Heart right ventricle (tissue), 16 donors: ENCODE results near the gene KLK12. TPM values are rescaled to one million over a fixed set of nuclear protein-coding genes. Genes with fewer than 3 reads are reported as not detected.

Source experiments
- ATAC-seq, 8 donors: fragments of 200-7000 bp; cut with Tn5 transposase; one replicate each; pipeline ENCODE4 v1.9.1; 2020; ENCODE audit warnings: mild to moderate bottlenecking in 8 of 8, moderate library complexity in 8 of 8, moderate number of reproducible peaks in 1 of 8
- DNase-seq, 2 donors: peaks; one replicate each; pipeline ENCODE4 v3.0.0-alpha.2; 2020
- H3K27ac ChIP-seq, 10 donors: fragments of 200-600 bp; sonication (generic) in 2 of 10; one replicate each; pipeline versions ENCODE4 v1.5.0 to v1.8.0; 2020 to 2022; ENCODE audit warnings: mild to moderate bottlenecking in 3 of 10
- H3K27me3 ChIP-seq, 7 donors: fragments of 200-600 bp; one replicate each; pipeline ENCODE4 v1.8.0; 2021 to 2022; ENCODE audit warnings: mild to moderate bottlenecking in 2 of 7
- H3K36me3 ChIP-seq, 9 donors: fragments of 200-600 bp; sonication (generic) in 1 of 9; one replicate each; pipeline versions ENCODE4 v1.5.0 to v1.8.0; 2020 to 2022; ENCODE audit warnings: mild to moderate bottlenecking in 2 of 9
- H3K4me1 ChIP-seq, 9 donors: fragments of 200-600 bp; sonication (generic) in 1 of 9; one replicate each; pipeline versions ENCODE4 v1.5.0 to v1.8.0; 2020 to 2022; ENCODE audit warnings: mild to moderate bottlenecking in 4 of 9
- H3K4me3 ChIP-seq, 10 donors: fragments of 200-600 bp; sonication (generic) in 2 of 10; one replicate each; pipeline versions ENCODE4 v1.5.0 to v1.8.0; 2020 to 2022; ENCODE audit warnings: mild to moderate bottlenecking in 7 of 10, moderate library complexity in 2 of 10
- H3K9me3 ChIP-seq, 11 donors: fragments of 200-600 bp in 10 of 11; sonication (generic) in 2 of 11; one replicate each; pipeline versions ENCODE4 v1.5.0 to v1.8.0; 2013 to 2022; ENCODE audit warnings: mild to moderate bottlenecking in 2 of 11, control low read depth in 1 of 11, moderate library complexity in 1 of 11
- CTCF ChIP-seq, 9 donors: fragments of 200-600 bp; sonication (generic) in 2 of 9; IDR thresholded peaks; one replicate each; pipeline versions ENCODE4 v1.5.0 to v1.8.0; 2021 to 2022; ENCODE audit warnings: antibody characterized with exemption in 9 of 9, mild to moderate bottlenecking in 5 of 9, moderate library complexity in 1 of 9
- WGBS, 2 donors: extraction: QIAGEN DNeasy Blood & Tissue Kit; methylation state at CpG; one replicate each; pipeline ENCODE4 v1.1.7; 2013; ENCODE audit warnings: inconsistent platforms in 1 of 2; 5-methylcytosine and 5-hydroxymethylcytosine counted together
- intact Hi-C, 10 donors: fragments of 100-400 bp; cut with DNase I; formaldehyde crosslinking; loops; one replicate each; pipeline versions ENCODE4 v1.11.1 to v1.14.2; 2022
- polyA plus RNA-seq, 2 donors: library from polyadenylated mRNA; stranded (reverse); fragments of 200-250 nt; gene quantifications; one replicate each; pipeline ENCODE4 v1.2.3, GENCODE V29; 2013
- total RNA-seq, 10 donors: library from RNA; stranded (reverse); fragmentation: NEBNext Ultra II Directional in 3 of 10; extraction: Animal tissue kit (Norgen Biotek cat#: 25700) in 3 of 10; gene quantifications; one replicate each; pipeline versions ENCODE4 v1.2.1 to v1.2.4, GENCODE V29; 2021 to 2023
- donor health status: Arrhythmogenic right ventricular cardiomyopathy.
- donor health status: ischemic (EF 13 %, LVEDD 7.1; RV severe dilation, severe dysfunction).
- donor health status: healthy with polysubstance abuse.
- donor health status: DM: no; HTN: yes; CAD: no.
- donor health status: DM: no; HTN: no; CAD: no.
- donor health status: ischemic (EF 25% LVEDD 6.9; RV normal size, moderate dysfunction).
- donor health status: ischemic (EF 25% LVEDD 5.7; RV mildly dilated, moderate dysfunction).
- donor health status: healthy.
- donor health status: DM: yes; HTN: yes; CAD: no.
- donor health status: Ischemic cardiomyopathy.
- donor health status: ischemic (EF 35%, LVEDD 5.7; RV mildly dilated, moderate dysfunction).
- donor health status: nonischemic (EF 11% LVEDD 7.7; RV severe dilation, severe dysfunction).
- donor health status: DM: yes; HTN: yes; CAD: no.
- donor health status: PGD.
- donor health status: ischemic (EF 29% LVEDD 5.4; RV normal size, mild dysfunction).
- donor health status: nonischemic (EF 23%, LVEDD 6.1; RV moderate dilation, normal function).

The KLK12 gene
- total and polyA plus RNA-seq, 12 donors = not detected

GRCh38 chr19:51078104-51078503, 43.3 kb upstream of the KLK12 start:
- no peaks in the 10 kb centered on the region for H3K36me3 ChIP-seq
- intact Hi-C loops = loop anchor here in 1 of 10 donors (10.0 kb wide), 1 partner anchor 1243 kb away; no protein-coding TSS in a partner anchor
- WGBS, 2 donors = 73 to 80% methylated on average over 6 of the region's 6 CpGs
- ATAC-seq (no peak), DNase-seq (no peak)
- H3K4me3 ChIP-seq = no peak overlapping the region
- TF ChIP-seq CTCF (IDR thresholded peaks at IDR 0.05) = no peak
- H3K4me1 ChIP-seq = peaks cover 0 to 7% (median 3%) of the 10 kb centered on the region in 9 donors
- no peak overlapping the region for H3K27ac ChIP-seq
- peaks cover 0 to 17% (median 6%) of the 10 kb centered on the region in 11 donors for H3K9me3 ChIP-seq
- H3K27me3 ChIP-seq = peaks cover 0 to 12% (median 0%) of the 10 kb centered on the region in 7 donors

GRCh38 chr19:51076631-51077213, 41.9 kb upstream of the KLK12 start:
- Histone ChIP-seq H3K9me3 (peaks cover 0 to 19% (median 6%) of the 10 kb centered on the region in 11 donors), H3K4me1 (peaks cover 0 to 7% (median 3%) of the 10 kb centered on the region in 9 donors), H3K36me3 (no peaks in the 10 kb centered on the region), H3K4me3 (no peak overlapping the region), H3K27me3 (peaks cover 0 to 8% (median 0%) of the 10 kb centered on the region in 7 donors), H3K27ac (no peak overlapping the region)
- no peak for TF ChIP-seq CTCF (IDR thresholded peaks at IDR 0.05)
- intact Hi-C loops = loop anchor here in 1 of 10 donors (10.0 kb wide), 1 partner anchor 1242 kb away; no protein-coding TSS in a partner anchor
- no peak for ATAC-seq
- WGBS, 2 donors = 83 to 84% methylated on average over 14 of the region's 14 CpGs
- DNase-seq = no peak

GRCh38 chr19:51075998-51076397, 41.2 kb upstream of the KLK12 start:
- intact Hi-C loops = loop anchor here in 1 of 10 donors (10.0 kb wide), 1 partner anchor 1241 kb away; no protein-coding TSS in a partner anchor
- Histone ChIP-seq H3K9me3 (peaks cover 0 to 19% (median 6%) of the 10 kb centered on the region in 11 donors), H3K4me1 (peaks cover 0 to 7% (median 3%) of the 10 kb centered on the region in 9 donors), H3K36me3 (no peaks in the 10 kb centered on the region), H3K27ac (no peak overlapping the region), H3K27me3 (peaks cover 0 to 8% (median 0%) of the 10 kb centered on the region in 7 donors), H3K4me3 (no peak overlapping the region)
- WGBS, 2 donors = 86 to 93% methylated on average over 5 of the region's 5 CpGs
- no peak for TF ChIP-seq CTCF (IDR thresholded peaks at IDR 0.05)
- DNase-seq = no peak
- no peak for ATAC-seq

GRCh38 chr19:51071095-51071405, 36.2 kb upstream of the KLK12 start:
- Histone ChIP-seq H3K4me3 (no peak overlapping the region), H3K4me1 (peaks cover 0 to under 1% (median 0%) of the 10 kb centered on the region in 9 donors), H3K9me3 (peaks cover 0 to 19% (median 6%) of the 10 kb centered on the region in 11 donors), H3K27ac (no peak overlapping the region), H3K36me3 (no peaks in the 10 kb centered on the region), H3K27me3 (peaks cover 0 to 6% (median 0%) of the 10 kb centered on the region in 7 donors)
- DNase-seq (no peak), ATAC-seq (no peak)
- 66 to 72% methylated on average over 4 of the region's 4 CpGs for WGBS, 2 donors
- intact Hi-C loops = loop anchor here in 1 of 10 donors (10.0 kb wide), 1 partner anchor 1236 kb away; no protein-coding TSS in a partner anchor
- no peak for TF ChIP-seq CTCF (IDR thresholded peaks at IDR 0.05)
